ENCODE results near the gene PPP2CA.
"Not testable (repeated sequence)": the region's sequence is repeated elsewhere in the genome, so short reads cannot be mapped to it uniquely, and the experiment has no call there.

Gene PPP2CA

DNA sequence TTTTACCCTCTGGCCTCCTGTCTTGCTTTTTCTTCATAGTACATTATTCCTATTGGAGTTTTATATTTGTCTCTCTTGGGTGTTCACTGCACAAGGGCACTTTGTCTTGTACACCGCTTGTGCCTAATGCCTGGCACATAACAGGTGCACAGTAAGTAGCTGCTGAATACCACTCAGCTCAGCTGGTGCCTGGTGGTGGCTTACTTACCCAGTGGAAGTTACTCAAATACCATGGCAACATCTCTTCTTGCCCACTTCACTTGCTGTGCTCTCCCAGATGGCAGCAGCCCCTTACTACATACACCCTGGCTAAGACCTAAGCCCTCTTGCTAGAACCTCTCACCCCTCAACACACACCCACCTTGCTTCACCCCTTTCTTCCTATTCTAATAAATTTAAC is 37.8 kb downstream of the PPP2CA start:
- DNase-seq: no peak

DNA sequence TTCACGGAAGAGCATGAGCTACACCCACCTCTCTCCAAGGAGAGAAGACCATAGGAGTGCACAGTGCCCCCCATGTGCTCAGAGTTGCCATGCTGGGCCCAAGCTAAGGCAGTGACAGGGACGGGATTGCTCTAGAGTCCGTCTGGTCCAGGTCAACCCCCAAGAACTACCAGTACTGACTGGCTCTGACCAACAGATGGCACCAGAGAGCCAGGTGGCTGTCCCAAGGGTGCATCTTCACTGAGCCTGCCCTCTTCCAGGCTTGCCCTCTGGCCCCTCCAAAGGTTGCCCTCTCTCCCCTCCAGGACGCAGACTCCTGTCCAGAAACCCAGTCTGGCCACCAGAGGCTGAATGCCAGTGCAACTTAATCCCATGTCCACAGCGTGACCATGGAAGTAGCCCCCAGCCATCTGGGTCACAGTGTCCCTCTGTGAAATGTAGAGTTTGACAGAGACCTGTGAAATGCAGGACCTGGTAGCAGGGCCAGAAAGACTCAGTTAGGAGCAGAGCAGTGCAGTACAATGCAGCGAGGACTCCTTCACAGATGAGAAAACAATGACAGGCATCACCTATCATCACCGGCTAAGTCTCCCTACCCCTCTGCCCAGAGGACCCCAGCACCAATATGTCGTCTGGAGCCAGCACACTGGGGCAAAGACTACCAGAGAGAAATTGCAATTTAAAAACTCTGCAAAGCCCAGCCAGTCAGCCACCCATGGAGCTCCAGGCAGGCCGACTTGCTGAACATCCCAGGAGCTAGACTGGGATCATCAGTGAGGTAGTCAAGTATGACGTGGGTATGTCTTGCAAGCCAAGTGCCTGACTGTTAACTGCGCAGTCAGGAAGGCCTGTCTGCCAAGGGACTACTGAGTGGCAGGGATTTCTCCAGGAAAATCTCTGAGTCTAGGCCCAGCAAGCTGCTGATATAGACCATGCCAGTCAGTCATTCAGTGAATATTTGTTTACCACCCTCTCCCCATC is 41.4 kb downstream of the PPP2CA start:
- DNase-seq: no peak

DNA sequence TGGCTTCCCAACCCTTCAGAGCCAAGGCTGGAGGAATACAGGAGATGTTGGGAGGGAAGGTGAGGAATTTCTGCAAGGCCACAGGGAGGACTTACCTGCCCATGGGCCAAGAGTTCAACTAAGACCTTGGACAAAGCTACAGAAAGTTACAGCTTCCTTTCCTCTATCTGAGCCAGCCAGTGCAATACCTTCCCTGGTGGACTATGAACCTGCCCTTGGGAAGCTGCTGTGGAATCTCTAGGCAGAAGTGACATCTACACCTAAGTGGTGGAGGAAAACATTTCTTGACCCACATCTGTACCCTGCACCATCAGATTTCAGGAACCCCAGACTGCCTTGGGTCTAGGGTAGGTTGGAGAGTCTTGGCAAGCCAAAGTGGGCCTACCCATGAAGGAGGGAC is 42.4 kb downstream of the PPP2CA start:
- no peak for DNase-seq

DNA sequence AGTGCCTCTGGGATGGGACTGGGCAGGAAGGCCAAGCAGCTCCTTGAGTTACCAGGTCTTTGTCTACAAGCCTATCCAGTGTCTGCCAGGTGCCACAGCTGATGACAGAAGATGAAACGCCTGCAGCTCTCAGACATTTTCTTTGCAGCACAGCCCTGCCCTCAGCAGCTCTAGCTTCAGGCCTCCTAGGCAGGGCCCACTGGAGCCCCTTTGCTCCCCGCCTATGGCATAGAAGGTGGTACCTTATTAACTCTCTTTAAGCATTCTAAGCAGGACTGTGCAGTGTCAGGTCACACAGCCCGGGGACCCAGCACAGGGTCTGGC is 47.8 kb downstream of the PPP2CA start:
- DNase-seq: no peak

DNA sequence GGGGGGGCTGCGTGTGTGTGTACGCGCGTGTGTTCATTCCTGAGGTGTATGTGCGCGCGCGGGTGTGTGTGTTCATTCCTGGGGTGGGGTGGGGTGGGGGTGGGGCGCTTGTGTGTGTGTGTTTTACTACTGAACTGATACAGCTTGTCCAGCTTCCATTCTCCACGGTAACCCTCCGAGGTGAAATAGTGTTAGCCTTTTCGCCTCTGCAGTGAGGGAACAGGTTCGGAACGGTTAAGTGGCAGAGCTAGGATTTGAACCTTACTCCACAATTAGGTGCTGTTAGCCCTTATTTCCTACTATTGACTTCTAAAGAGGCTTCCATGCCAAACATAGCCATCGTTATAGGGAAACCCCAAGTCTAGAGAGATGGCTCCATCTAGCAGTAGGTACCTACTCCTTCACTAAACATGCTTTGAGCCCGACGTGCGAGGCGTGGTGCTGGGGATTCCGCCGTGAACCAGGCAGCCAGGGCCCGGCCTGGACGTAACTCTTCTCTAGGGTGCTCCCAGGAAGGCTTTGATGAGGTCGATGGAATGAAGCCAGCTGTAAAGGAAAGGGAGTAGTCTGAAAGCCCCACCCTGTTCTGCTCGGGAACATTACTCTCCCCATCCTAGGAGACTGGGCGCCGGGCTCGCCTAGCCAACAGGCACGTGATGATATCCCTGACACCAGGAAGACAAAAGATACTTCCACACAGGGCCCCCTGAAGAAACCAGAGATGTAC is 48.3 kb downstream of the PPP2CA start:
- DNase-seq: no peak

DNA sequence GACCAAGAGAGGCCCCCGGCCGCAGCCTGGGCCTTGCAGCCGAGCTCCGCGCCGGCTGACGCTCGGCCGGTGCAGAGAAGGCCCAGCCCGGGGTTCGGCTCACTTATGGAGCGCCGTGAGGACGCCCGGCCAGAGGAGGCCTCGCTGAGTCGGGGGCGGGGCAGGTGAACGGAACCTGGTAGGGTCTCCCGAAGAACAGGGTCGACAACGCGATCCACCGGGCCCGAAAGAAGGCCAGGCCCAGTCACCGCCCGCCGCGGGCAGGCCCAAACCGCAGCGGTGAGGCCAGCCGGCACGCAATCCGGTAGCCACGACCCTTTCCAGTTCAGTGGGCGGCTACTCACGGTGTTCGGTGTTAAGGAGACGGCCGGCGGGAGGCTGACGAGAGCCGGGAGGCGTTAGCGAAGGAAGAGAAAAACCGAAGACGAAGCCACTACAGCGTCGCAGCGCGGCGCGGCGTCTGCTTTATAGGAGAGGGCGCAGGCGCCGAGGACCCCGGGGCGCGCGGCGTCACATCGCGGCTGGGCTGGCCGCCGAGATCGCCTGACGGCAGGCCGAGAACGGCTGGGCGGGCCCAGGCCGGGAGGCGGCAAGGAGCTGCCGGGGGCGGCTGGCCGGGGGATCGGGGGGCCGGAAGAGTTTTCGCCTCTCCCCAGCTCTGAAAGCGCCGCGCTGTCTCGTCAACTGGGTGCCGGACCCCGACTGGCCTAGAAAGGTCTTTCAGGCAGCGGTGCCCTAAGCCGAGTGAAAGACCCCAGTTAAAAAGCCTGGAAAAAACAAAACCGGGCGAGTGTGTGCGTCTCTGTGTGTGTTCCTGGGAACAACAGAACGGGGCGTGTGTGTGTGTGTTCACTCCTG is 49.1 kb downstream of the PPP2CA start, which contains the start of gene SKP1:
SKP1 (minus strand) TSS at position 440 of the 858 bp plus-strand sequence. CDS start 2,928 bp downstream, outside the sequence.
- no peak for DNase-seq

DNA sequence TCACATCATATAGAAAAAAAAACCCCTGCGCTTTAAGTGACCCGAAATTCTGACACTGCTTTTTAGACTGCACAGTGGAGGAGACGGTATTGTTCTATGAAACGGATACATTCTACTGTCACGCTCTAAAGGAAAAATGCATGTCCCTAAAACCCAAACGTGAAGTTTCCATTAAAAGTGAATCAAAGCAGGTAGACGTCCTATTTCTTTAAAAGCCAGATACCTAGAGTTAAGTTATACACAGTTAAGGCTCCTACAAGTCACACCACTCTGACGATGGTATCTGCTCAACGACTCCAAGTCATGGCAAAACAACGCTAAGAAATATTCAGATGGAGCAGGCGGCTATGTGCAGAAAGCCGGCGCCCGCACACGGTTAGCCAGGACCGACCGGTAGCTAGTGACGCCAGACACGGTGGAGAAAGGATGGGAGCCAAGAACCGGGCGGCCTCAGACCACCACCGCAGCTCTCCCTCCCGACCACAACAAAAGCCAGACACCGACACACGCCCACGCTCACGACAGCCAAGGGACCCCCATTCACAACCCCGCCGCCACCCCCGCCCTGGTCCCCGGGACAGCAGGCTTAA is 49.9 kb downstream of the PPP2CA start:
- no peak for DNase-seq

DNA sequence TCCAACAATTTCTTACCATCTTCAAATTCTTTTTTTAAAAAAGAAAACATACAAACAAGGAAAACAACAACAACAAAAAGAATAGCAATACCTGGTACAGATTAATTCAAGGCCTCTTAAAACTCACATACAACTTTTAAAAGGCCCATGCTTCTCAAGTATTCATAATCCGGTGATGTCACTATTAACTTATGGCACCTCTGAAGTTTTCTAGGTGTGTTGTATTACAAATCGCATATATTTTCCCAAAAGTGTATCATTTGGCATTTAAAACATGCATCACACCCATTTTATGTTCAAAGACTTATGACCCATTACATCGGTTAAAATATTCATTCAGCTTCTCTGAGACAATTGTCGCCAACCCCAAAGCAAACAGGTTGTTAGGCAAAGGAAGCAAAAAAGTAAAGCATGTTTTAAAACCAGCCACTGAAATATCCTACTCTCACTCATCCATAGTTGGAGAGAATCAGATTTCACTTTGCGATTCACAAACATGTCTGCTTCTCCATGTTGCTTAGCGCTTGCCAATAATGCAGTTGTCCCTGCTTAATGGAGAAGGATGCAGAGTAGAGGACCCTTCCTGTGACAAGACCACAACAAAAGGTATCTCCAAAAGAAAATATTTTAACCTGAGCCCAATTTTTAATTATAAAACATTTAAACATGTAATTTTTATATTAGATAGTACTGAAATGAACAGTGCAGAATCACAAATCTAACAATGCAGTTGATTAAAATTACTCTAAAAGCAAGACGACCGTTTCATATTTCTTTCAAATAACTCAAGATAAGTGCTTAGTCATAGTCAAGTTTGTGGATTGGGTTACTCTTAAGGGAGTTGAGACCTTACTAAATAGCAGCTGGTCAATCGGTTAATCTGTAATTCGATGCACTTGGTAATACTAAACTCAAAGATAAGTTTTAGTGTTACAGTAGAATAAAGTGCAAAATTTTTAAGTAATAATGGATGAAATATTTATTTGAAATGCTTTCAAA is 50.7 kb downstream of the PPP2CA start:
- no peak for DNase-seq

DNA sequence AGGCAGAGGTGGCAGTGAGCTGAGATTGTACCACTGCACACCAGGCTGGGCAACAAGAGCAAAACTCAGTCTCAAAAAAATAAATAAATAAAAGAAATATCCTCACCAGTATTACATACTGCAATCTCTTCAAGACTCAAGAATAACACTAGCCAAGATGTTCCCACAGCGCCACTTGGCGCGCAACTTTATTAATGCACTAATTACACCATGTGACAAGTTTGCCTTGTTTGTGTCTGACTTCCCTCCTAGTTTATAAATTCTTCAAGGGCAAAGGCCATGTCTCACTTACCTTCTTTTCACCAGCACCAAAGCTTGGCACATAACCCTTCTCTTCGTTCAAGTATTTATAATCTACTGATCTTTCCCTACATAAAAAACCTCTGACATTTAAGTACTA is 53.9 kb downstream of the PPP2CA start:
- no peak for DNase-seq

DNA sequence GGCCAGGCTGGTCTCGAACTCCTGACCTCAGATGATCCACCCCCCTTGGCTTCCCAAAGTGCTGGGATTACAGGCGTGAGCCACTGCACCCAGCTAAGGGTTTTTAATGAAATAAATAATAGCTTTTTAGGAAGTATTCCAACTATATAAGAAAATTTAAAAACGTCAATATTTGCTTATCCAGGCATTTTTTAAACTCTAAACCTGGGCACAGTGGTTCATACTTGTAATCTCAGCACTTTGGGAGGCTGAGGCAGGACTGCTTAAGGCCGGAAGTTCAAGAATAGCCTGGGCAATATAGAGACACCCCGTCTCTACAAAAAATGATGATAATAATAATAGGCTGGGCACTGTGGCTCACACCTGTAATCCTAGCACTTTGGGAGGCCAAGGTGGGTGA is 63.3 kb downstream of the PPP2CA start:
- DNase-seq: no peak

DNA sequence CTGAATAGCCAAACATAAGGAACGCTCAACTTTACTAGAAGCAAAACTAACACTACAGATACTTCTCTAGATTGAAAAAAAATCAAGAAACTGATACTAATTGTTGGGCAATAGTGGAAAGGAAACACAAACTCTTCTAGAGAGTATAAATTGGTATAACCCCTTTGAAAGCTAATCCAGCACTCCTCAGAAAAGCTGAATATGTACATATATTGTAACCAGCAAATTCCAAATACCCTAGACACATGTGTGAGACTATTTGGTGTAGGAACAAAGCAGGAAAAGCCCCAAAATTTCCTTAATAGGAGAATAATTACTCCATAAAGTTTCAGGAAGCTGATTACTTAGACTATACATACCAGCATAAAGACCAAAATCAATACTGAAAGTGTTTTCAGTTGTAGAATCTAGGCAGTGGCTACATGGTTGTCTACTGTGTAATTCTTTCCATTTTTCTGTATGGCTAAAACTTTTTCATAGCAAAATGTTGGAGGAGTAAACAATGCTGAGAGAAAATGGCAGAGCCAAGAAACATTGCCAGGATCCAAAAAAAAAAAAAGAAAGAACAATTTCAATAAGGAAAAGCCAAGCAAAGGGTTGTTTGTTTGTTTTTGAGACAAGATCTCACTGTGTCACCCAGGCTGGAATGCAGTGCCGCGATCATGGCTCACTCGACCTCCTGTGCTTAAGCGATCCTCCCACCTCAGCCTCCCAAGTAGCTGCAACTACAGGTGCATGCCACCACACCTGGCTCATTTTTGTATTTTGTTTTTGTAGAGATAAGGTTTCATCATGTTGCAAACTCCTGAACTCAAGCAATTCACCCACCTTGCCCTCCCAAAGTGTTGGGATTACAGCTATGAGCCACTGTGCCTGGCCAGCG is 64.1 kb downstream of the PPP2CA start:
- no peak for DNase-seq

DNA sequence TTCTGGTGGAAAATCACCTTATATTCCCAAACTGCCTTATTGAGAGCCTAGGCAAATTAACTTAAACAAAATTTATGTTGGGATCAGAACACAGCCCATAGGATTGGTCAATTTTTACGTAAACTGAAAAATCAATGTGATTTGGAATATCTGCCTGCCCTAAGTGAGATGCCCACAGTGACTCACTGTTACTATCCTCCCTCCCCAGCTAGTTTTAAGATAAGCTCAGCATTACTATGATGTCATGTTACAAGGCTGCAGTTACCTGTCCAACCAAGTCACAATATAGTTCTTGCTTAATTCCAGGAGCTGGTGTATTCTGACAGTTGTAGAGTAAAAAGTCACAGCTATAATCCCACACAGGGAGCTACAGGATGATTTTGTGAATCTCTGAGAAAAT is 72.2 kb downstream of the PPP2CA start:
- DNase-seq: no peak

DNA sequence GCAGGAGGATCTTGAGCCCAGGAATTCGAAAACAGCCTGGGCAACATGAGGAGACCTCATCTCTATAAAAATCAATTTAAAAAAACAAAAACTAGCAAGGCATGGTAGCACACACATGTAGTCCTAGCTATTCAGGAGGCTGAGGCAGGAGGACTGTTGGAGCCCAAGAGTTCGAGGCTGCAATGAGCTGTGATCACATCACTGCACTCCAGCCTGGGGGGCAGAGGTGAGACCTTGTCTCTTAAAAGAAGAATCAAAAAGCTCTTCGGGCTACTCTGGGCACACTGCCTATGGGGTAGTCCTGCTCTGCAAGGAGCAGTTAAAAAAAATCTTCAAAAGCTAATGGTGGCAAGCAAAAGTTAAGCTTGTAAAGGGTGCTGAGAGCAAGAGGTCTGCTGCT is 72.6 kb downstream of the PPP2CA start:
- no peak for DNase-seq

DNA sequence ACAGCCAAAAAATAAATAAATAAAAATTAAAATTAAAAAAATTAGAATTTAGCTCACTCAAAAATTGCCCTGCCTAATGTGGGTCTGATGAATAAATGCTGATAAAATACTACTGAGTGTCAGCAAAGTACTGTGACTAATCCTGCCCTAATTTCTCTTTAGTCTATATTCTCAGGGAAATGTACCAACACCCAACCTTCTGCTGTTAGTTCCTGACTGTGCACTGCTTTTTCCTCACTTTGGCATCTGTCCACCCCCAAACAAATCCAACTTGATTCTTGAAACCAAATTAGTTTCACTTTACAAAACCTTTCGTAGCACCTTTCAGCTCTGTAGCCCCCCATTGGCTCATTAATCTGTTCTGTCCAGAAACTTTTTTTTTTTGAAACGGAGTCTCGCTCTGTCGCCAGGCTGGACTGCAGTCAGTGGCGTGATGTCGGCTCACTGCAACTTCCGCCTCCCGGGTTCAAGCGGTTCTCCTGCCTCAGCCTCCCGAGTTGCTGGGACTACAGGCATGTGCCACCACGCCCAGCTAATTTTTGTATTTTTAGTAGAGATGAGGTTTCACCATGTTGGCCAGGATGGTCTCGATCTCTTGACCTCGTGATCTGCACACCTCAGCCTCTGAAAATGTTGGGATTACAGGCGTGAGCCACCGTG is 73.6 kb downstream of the PPP2CA start:
- not testable (repeated sequence) for DNase-seq

DNA sequence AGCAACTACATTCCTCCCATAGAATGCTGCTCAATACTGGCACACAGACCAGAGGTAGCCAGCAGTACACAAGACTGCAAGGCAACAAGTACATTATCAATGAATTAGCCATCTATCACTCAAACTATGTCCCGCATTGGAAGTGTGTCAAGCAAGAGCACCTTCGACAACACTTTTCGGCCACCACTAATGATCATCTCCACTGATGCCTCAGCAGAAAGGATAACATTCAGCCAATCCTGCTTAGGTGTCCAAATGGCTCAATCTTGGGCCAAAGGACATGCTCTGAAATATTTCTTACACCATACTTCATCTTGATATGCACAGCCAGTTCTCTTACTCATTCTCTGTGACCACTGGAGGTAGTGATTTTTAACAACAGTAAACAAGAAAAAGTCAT is 74.2 kb downstream of the PPP2CA start:
- DNase-seq: no peak

DNA sequence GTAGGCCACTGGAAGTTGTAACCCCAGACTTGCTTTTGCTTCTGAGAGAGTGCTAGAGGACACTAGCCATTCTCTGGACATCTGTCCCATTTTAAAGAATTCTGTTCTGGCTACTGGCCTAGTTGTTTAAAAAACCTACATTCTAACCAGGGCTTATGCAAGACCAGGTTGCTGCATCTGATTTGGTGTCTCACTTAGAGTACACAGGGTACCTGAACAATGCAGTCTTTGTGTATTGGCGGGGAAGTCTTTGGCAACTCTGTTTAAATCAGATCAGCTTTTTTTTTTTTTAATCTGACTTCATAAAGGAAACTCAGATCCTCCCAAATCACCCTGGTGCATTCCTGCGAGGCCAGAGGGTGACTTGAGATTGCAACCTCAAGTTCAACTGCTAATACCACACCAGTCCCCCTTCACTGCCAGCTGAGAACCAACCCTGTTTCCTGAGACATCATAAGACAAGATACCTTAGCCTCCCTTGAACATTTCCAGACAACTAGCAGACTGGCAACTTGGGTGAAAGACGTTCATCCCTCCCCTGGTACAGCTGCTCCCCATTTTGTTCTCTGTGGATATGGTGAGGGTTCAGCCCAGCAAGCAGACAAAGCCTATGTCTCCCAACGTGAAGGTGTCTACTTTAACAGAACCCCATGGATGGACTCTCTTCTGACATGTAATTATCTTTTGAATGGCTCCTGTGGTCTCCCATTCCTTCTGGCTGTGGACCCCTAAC is 76.1 kb downstream of the PPP2CA start:
- no peak for DNase-seq

DNA sequence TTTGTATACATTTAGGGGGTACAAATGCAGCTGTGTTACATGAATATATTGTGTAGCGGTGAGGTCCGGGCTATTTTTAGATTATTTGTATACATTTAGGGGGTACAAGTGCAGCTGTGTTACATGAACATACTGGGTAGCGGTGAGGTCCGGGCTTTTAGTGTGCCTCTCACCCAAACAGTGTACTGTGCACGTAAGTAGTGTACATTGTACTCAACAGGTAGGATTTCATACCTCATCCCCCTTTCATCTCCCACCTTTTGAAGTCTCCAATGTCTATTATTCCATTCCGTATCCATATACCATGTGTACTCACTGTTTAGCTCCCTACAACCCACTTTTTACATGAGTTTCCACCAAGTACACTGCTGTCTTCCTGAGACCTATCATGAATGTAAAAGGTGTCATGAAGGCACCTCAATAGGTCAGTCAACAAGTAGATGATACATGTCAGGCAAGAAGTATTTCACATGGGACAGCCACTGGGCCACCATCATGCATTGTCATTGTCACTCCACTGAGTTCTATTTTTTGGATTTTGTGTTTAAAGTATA is 76.8 kb downstream of the PPP2CA start:
- DNase-seq: no peak

DNA sequence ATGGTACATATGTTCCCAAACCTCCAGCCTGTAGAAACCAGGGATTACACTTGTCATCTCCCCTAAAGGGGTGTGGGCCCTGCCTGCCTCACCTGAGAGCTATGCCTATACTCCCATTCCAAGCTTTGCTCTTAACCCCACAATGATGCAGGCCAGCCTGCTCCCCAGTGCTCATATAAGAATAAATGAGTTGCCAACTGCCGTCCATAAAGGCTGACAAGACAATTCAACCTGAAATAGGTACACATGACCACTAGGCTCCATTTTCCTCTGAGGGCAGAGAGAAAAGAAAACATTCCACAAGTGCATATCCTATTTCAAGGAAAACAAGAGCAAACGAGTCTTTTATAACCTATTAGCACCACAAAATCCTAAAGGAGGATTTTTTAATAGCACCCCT is 77.6 kb downstream of the PPP2CA start:
- no peak for DNase-seq

Measured in NCI-H1417 treated with DMSO at 0.1 percent for 48 hours (cell line).